PC-3 (cell line): ENCODE data around the gene ANKRD10. TPM values are rescaled to one million over a fixed set of nuclear protein-coding genes. Genes with fewer than 3 reads are reported as not detected.
A peak's percentile ranks its signal among the peaks of the same experiment; 100 is the strongest.

ENCODE experiments used
- ATAC-seq: fragments of 200-7000 bp; cut with Tn5 transposase; 2 replicates; pipeline ENCODE4 v1.9.1; 2020; ENCODE audit warnings: mild to moderate bottlenecking, moderate library complexity
- BruUV-seq: library from RNA; stranded (reverse); fragments of 400-500 nt; replicated peaks from 2 replicates; lab custom pipeline; 2021; lab: Mats Ljungman, UMichigan
- CTCF ChIA-PET: fragments of 300-600 bp; sonication (Branson Sonifier 250); formaldehyde crosslinking; loops from one replicate; lab custom pipeline; 2022; ENCODE audit warnings: antibody characterized with exemption; lab: Charles Lee
- POLR2A ChIA-PET: fragments of 300-600 bp; sonication (Branson Sonifier 250); formaldehyde crosslinking; loops from one replicate; lab custom pipeline; 2022; ENCODE audit warnings: antibody characterized with exemption; ENCODE audit not compliant: unreplicated experiment; lab: Charles Lee
- DNase-seq: peaks from one replicate; pipeline ENCODE4 v3.0.0-alpha.2; 2015
- H2AFZ ChIP-seq: fragments of 300-600 bp; sonication (generic); 2 replicates; pipeline ENCODE4 v1.6.0; 2016; ENCODE audit warnings: antibody characterized with exemption, low read length
- H3F3A ChIP-seq: fragments of 300-600 bp; sonication (generic); one replicate; pipeline ENCODE4 v1.6.0; 2017; ENCODE audit warnings: antibody characterized with exemption, low read length, control low read depth, mild to moderate bottlenecking; ENCODE audit not compliant: unreplicated experiment
- H3K27ac ChIP-seq: fragments of 300-600 bp; sonication (generic); 2 replicates; pipeline ENCODE4 v1.5.1; 2016; ENCODE audit warnings: mild to moderate bottlenecking, low read length
- H3K27me3 ChIP-seq: fragments of 300-600 bp; sonication (generic); 2 replicates; pipeline ENCODE4 v1.6.1; 2016; ENCODE audit warnings: low read length, mixed read lengths
- H3K36me3 ChIP-seq: fragments of 300-600 bp; sonication (generic); 2 replicates; pipeline ENCODE4 v1.6.1; 2016; ENCODE audit warnings: low read depth, mixed run types, low read length, mixed read lengths
- H3K4me1 ChIP-seq: fragments of 300-600 bp; sonication (generic); 2 replicates; pipeline ENCODE4 v1.5.1; 2016; ENCODE audit warnings: low read length; ENCODE audit not compliant: insufficient read depth
- H3K4me2 ChIP-seq: fragments of 300-600 bp; sonication (generic); 2 replicates; pipeline ENCODE4 v1.6.0; 2016; ENCODE audit warnings: low read length
- H3K4me3 ChIP-seq: fragments of 300-600 bp; sonication (generic); 2 replicates; pipeline ENCODE4 v1.5.1; 2016; ENCODE audit warnings: mild to moderate bottlenecking, low read length, mixed read lengths
- H3K79me2 ChIP-seq: fragments of 300-600 bp; sonication (generic); 2 replicates; pipeline ENCODE4 v1.6.1; 2017; ENCODE audit warnings: low read length, mixed read lengths
- H3K9ac ChIP-seq: fragments of 300-600 bp; sonication (generic); 2 replicates; pipeline ENCODE4 v1.6.0; 2016; ENCODE audit warnings: mild to moderate bottlenecking, low read length
- H3K9me2 ChIP-seq: fragments of 300-600 bp; sonication (generic); replicated peaks from 2 replicates; pipeline ENCODE4 v1.6.1; 2016; ENCODE audit warnings: mixed run types, low read length, mixed read lengths
- H3K9me3 ChIP-seq: fragments of 300-600 bp; sonication (generic); 2 replicates; pipeline ENCODE4 v1.6.1; 2016; ENCODE audit warnings: low read length, mixed read lengths
- H4K20me1 ChIP-seq: fragments of 300-600 bp; sonication (generic); 2 replicates; pipeline ENCODE4 v1.6.1; 2016; ENCODE audit warnings: low read length, mixed read lengths
- EZH2 ChIP-seq: fragments of 300-600 bp; sonication (generic); IDR thresholded peaks from one replicate; pipeline ENCODE4 v1.6.1; 2017; ENCODE audit warnings: antibody characterized with exemption, mild to moderate bottlenecking, low read length; ENCODE audit not compliant: unreplicated experiment
- EZH2phosphoT487 ChIP-seq: fragments of 300-600 bp; sonication (generic); IDR thresholded peaks from 2 replicates; pipeline ENCODE4 v1.6.1; 2018; ENCODE audit warnings: mild to moderate bottlenecking, antibody characterized with exemption, low read length, borderline replicate concordance
- intact Hi-C: fragments of 100-400 bp; cut with micrococcal nuclease; formaldehyde crosslinking; loops from 2 replicates; pipeline ENCODE4 v1.9.0; 2023
- total RNA-seq: library from RNA; depleted of rRNA; stranded (reverse); fragments of >200 nt; gene quantifications from 2 replicates; pipeline ENCODE4 v1.2.3, GENCODE V29; 2014
- TF ChIP-seq, protein P1 (sequence below): fragments of 300-600 bp; sonication (generic); conservative IDR thresholded peaks from 2 replicates; pipeline ENCODE4 v1.5.1; 2017; ENCODE audit warnings: antibody characterized with exemption, low read depth, mild to moderate bottlenecking, low read length

ANKRD10 gene
- total RNA-seq, 1 experiment from 2014 or later = 60.2 TPM

DNA sequence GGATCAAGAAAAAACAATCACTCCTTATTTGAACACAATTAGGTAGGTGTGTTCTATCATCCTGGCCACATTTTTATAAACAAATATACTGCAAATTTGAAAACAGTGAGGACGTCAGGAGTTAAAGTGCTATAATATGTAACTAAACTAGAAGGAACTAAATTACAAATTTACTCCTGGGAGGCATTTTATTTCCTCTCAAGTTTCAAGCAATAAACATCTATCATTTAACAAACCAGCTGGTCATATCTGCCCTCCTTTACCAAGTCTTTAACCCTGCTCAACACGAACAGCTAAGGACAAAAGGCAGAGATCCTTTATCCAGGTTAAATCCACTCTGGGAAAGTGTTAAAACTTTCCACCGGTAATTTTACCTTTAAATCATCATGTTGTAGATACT, 26.5 kb downstream of the ANKRD10 start:
- Histone ChIP-seq H3K4me3 (no peak overlapping the region), H3K9me3 (no peaks in the 10 kb centered on the region), H3K9me2 (no peaks in the 10 kb centered on the region), H3K79me2 (no peaks in the 10 kb centered on the region), H3K4me1 (no peaks in the 10 kb centered on the region), H3K36me3 (peaks cover 6% of the 10 kb centered on the region; the same call in 1 of the 2 replicates), H3F3A (no peaks in the 10 kb centered on the region), H2AFZ (no peak overlapping the region), H3K4me2 (no peak overlapping the region), H3K27ac (no peak overlapping the region), H3K9ac (no peak overlapping the region), H4K20me1 (no peaks in the 10 kb centered on the region), H3K27me3 (no peaks in the 10 kb centered on the region)
- DNase-seq = no peak
- TF ChIP-seq, protein P1, sequence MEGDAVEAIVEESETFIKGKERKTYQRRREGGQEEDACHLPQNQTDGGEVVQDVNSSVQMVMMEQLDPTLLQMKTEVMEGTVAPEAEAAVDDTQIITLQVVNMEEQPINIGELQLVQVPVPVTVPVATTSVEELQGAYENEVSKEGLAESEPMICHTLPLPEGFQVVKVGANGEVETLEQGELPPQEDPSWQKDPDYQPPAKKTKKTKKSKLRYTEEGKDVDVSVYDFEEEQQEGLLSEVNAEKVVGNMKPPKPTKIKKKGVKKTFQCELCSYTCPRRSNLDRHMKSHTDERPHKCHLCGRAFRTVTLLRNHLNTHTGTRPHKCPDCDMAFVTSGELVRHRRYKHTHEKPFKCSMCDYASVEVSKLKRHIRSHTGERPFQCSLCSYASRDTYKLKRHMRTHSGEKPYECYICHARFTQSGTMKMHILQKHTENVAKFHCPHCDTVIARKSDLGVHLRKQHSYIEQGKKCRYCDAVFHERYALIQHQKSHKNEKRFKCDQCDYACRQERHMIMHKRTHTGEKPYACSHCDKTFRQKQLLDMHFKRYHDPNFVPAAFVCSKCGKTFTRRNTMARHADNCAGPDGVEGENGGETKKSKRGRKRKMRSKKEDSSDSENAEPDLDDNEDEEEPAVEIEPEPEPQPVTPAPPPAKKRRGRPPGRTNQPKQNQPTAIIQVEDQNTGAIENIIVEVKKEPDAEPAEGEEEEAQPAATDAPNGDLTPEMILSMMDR = no peak
- no peak for TF ChIP-seq EZH2
- TF ChIP-seq EZH2phosphoT487 = no peak
- intact Hi-C loops = no loop called here
- ChIA-PET CTCF (no interaction called here), POLR2A (no interaction called here)
- ATAC-seq = no peak
- no TSS peak for BruUV-seq

DNA sequence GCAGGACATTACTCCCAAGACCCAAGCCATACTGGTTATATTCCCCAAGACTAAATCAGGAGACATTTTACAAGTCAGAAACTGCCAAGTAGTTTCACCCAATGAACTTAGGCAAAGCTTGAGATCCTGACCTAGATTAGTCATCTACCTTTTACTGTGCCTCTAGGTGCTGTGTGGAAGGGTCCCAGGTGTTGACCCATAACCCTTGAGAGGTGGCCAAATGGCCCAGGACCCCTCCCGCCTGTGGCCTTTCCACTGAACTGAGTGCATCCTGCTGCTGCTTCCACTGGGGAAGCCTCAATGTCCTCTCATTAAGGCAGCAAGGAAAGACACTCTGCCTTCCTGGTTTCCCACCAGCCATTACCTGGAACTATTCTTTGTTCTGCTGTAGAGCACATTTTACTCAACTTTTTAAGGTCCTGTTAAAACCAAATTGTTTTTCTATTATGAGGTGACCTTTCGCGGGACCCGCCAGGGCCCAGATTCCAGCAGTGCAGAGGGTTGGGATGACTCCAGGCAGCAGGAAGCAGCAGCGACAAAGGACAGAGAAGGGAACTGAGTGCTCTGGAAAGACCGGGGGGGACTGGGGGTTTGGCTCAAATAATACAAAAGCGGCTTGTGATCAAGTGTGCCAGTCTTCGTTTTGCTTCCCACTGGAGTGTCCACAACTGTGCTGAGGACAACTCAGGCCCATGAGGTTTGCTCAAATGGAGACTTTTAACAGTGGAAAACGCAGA, 27.1 kb downstream of the ANKRD10 start:
- POLR2A ChIA-PET = no interaction called here
- intact Hi-C loops = no loop called here
- no peaks in the 10 kb centered on the region for H3F3A ChIP-seq
- DNase-seq = no peak
- no peak overlapping the region for H2AFZ ChIP-seq
- H3K4me1 ChIP-seq = no peaks in the 10 kb centered on the region
- no peaks in the 10 kb centered on the region for H3K9me3 ChIP-seq
- no peak overlapping the region for H3K4me3 ChIP-seq
- H3K36me3 ChIP-seq = peaks cover 2% of the 10 kb centered on the region; the same call in 1 of the 2 replicates
- TF ChIP-seq EZH2 = no peak
- TF ChIP-seq EZH2phosphoT487 = no peak
- TF ChIP-seq, protein P1 = no peak
- H3K9ac ChIP-seq = no peak overlapping the region
- no peaks in the 10 kb centered on the region for H4K20me1 ChIP-seq
- no peaks in the 10 kb centered on the region for H3K9me2 ChIP-seq
- CTCF ChIA-PET = no interaction called here
- TSS peak; percentile 8 for BruUV-seq
- no peak overlapping the region for H3K4me2 ChIP-seq
- ATAC-seq = peak; percentile 23; the same call in 1 of the 2 replicates
- no peaks in the 10 kb centered on the region for H3K79me2 ChIP-seq
- no peaks in the 10 kb centered on the region for H3K27me3 ChIP-seq
- H3K27ac ChIP-seq = no peak overlapping the region

GRCh38 chr13:110886870-110887596, 27.8 kb downstream of the ANKRD10 start:
- H3K4me2 ChIP-seq = no peak overlapping the region
- ChIA-PET POLR2A (no interaction called here), CTCF (no interaction called here)
- peak; percentile 41 for ATAC-seq
- H3K9ac ChIP-seq = no peak overlapping the region
- H3K79me2 ChIP-seq = no peaks in the 10 kb centered on the region
- no peak overlapping the region for H3K27ac ChIP-seq
- no peaks in the 10 kb centered on the region for H3F3A ChIP-seq
- no peaks in the 10 kb centered on the region for H3K4me1 ChIP-seq
- no TSS peak for BruUV-seq
- H4K20me1 ChIP-seq = no peaks in the 10 kb centered on the region
- H3K27me3 ChIP-seq = no peaks in the 10 kb centered on the region
- H3K9me2 ChIP-seq = no peaks in the 10 kb centered on the region
- TF ChIP-seq, protein P1 = no peak
- TF ChIP-seq EZH2 (no peak), EZH2phosphoT487 (no peak)
- H3K36me3 ChIP-seq = no peaks in the 10 kb centered on the region
- no peak overlapping the region for H3K4me3 ChIP-seq
- no peak overlapping the region for H2AFZ ChIP-seq
- no peak for DNase-seq
- intact Hi-C loops = no loop called here
- no peaks in the 10 kb centered on the region for H3K9me3 ChIP-seq
